ENCODE results near the gene RNF41.

DNA sequence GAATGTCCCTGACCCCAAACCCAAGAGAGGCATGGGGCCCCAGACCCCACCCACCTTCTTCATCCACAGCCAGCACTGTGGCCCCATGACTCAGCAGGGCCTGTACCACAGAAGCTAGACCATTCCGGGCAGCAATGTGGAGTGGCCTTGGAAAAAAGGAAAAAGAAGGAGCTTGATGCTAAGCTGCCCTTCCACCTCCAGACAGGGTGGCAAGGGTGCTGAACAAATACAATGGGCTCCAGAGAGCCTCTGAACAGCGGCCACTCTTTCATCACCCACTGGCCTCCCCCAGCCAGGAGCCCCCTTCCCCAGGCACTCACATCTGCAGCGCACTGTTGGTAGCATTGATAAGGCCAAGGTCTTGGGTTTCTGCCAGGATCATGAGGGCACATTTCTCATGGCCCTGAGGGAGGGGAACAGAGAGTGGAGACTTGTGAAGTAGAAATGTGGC, 22.0 kb upstream of the RNF41 start:
- no peak for TF ChIP-seq POLR2A (IDR thresholded peaks at IDR 0.05)
- no peak for TF ChIP-seq CTCF (IDR thresholded peaks at IDR 0.05)
